ENCODE data around the gene LMNTD1.

DNA sequence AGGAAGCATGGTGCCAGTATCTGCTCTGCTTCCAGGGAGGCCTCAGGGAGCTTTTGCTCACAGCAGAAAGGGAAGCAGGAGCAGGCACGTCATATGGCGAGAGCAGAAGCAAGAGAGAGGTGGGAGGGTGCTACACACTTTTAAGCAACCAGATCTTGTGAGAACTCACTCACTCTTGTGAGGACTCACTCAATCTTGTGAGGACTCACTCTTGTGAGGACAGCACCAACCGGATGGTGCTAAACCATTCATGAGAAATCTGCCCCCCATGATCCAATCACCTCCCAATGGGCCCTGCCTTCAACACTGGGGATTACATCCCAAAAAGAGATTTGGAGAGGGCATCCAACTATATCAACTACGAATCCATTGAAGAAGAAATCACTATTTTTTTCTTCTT lies 34.3 kb upstream of the LMNTD1 start:
- TF ChIP-seq POLR2A (IDR thresholded peaks at IDR 0.05) = no peak
- TF ChIP-seq, protein P1, sequence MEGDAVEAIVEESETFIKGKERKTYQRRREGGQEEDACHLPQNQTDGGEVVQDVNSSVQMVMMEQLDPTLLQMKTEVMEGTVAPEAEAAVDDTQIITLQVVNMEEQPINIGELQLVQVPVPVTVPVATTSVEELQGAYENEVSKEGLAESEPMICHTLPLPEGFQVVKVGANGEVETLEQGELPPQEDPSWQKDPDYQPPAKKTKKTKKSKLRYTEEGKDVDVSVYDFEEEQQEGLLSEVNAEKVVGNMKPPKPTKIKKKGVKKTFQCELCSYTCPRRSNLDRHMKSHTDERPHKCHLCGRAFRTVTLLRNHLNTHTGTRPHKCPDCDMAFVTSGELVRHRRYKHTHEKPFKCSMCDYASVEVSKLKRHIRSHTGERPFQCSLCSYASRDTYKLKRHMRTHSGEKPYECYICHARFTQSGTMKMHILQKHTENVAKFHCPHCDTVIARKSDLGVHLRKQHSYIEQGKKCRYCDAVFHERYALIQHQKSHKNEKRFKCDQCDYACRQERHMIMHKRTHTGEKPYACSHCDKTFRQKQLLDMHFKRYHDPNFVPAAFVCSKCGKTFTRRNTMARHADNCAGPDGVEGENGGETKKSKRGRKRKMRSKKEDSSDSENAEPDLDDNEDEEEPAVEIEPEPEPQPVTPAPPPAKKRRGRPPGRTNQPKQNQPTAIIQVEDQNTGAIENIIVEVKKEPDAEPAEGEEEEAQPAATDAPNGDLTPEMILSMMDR (IDR thresholded peaks at IDR 0.05 in 8 of 11, conservative IDR thresholded peaks at IDR 0.05 in 3 of 11) = no peak
- TF ChIP-seq POLR2AphosphoS5 (IDR thresholded peaks at IDR 0.05) = no peak
